ENCODE results near the gene VEPH1.

VEPH1 gene

DNA sequence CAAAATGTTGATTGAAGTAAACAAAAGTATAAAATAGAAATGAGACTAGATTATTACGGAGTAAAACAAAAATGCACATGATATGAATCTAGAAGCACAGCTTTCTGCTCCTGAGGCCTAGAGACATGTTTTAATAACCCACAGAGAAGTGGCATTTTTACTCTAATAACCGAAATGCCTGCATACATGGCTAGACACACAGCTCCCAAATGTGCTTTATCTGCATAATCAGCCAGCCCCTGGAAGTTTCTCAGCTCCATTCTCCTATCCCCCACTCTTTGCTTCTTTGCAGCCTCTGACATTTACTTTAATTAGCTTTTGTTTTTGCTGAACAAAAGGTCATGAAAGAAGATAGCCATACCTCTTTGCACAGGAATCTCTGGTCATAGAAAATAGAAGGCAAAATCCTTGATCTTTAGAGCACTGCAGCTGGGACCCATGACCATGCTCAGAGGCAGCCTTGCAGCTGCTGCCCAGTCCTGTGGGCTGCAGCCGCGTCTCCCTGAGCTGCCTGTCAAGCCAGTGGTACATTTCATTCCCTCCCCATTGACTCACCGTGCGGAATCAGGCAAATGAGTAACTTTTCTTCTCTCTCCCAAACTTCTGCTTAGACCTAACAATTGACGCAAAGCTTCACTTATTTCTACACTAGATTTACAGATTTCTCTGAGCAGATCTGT, at the start of gene VEPH1:
Gene VEPH1 (minus strand): TSS at position 501 of the 680 bp plus-strand sequence. CDS start 8,067 bp downstream, outside the sequence.
- DNase-seq: no peak

DNA sequence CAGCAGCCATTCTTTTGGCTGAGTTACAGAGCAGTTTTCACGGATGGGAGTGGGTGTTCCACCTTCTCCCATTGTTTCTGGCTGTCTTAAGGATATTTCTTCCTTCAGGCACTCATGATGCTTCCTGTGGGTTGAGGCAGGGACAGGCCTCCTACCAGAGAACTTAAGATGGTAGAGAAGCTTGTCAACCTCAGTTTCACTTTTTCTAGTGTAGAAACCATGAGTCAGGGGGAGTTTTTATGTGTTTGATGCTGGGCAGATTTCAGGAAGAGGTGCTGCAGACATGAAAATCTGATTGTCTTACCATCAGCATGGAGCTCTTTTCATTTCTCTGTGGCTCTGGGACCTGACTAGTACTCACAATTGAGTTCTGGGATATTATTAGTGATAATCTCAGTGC, 48.7 kb upstream of the VEPH1 start:
- DNase-seq: no peak

- no peak for DNase-seq
Measured at GRCh38 chr3:157549498-157549897, 46.3 kb upstream of the VEPH1 start.

DNA sequence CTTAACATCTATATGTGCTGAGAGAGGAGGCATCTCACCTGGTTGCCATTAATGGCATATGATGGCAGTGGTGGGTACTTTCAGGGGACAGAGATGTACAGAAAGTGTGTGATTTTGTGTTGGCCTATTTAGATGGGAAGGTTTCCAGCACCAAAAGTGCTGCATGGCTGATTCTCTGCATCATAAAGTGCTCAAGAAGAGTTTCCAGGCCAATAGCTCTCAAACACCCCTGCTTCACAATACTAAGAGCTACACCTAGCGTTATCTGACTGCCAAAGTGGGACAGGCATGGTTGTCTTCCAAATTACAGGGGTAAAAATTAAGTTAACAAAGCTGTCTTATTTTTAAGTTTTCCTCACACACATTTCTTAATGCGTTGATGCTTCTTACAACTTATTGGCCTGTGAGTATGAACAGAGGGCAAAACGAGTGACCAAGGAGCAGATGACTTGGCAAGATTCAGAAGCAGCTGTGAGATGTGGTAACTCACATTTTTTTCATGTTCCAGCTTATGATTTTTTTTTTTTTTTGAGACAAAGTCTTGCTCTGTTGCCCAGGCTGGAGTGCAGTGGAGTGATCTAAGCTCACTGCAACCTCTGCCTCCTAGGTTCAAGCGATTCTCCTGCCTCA, 41.4 kb upstream of the VEPH1 start:
- peak; percentile 44 for DNase-seq

DNA sequence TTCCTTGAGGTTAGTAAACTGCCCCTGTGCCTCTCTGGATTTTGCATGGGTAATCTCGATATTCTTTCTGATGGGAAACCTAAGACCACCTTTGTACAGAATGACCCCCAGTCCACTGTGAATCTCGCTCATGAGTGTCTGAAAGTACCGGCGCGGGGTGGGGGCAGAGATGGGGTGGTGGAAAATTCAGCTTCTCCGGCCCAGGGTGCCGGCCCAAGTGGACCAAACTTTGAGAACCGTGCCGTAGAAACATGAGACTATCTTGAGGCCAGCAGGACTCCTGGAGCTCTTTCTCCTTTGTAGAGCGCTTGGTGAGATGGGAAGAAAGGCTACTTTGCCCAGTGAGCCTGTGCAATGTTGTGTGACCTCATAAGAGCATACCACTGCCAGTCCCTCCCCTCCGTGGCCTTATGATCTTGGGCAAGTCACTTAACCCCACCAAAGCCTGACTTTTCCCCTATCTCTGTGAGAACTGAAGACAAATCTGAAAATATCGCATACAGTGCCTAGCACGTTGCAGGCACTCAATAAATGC, 40.4 kb upstream of the VEPH1 start:
- DNase-seq: no peak

DNA sequence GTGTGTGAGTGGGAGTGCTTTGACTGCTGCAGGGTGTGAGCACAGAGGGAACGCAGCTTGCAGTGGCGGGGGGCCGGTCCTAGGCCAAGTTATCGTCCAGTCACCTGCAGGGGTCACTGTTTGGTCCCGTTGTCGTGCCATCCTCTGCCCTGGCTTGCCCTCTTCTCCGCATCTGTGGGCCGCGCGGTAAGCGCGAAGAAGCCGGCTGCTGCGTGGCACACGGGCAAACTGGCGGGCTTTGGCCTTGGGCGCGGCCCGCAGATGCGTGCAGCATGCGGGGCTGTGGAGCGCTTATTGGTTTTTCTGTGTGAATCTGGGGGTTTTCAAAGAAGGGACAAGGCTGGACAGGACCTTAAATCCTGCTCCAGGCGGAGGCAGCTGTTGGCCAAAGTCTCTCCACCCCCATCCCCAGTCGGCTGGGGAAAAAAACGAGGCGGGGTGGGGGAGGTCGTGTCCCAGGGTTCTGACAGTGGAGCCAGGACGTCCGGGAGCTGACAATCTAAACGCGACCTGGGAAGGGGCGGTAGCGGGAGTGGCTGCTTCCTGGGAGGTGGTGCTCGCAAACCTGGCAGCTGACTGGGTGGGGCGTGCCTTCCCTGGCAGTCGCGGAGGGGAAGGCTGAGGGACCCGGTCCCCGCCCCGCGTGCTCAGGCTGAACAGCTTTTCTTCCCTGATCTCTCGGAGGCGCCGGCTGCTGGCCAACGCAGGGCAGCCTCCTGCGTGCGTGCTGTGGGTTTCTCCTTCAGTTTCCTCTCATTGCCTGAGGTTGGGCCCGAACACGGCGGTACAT, 39.7 kb upstream of the VEPH1 start:
- DNase-seq: peak; percentile 88

- no peak for DNase-seq
Measured at GRCh38 chr3:157541506-157542236, 38.5 kb upstream of the VEPH1 start.

- no peak for DNase-seq
Measured at GRCh38 chr3:157540656-157541055, 37.4 kb upstream of the VEPH1 start.

DNA sequence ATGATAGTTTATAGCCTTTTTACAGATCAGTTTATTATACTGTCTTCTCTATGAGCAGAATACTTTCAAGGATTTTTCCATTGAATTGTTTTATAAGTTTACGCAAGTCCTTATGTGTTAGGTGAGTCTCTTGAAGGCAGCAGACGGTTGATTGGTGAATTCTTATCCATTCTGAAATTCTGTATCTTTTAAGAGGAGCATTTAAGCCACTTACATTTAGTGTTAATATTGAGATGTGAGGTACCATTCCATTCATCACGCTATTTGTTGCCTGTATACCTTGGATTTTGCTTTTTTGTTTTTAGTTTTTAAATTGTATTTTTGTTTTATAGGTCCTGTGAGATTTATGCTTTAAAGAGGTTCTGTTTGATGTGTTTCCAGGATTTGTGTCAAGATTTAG, 32.5 kb upstream of the VEPH1 start:
- DNase-seq: no peak

- DNase-seq: peak; percentile 62
Measured at GRCh38 chr3:157534725-157535161, 31.5 kb upstream of the VEPH1 start.

GRCh38 chr3:157533298-157534070, 30.3 kb upstream of the VEPH1 start:
- DNase-seq: no peak

DNA sequence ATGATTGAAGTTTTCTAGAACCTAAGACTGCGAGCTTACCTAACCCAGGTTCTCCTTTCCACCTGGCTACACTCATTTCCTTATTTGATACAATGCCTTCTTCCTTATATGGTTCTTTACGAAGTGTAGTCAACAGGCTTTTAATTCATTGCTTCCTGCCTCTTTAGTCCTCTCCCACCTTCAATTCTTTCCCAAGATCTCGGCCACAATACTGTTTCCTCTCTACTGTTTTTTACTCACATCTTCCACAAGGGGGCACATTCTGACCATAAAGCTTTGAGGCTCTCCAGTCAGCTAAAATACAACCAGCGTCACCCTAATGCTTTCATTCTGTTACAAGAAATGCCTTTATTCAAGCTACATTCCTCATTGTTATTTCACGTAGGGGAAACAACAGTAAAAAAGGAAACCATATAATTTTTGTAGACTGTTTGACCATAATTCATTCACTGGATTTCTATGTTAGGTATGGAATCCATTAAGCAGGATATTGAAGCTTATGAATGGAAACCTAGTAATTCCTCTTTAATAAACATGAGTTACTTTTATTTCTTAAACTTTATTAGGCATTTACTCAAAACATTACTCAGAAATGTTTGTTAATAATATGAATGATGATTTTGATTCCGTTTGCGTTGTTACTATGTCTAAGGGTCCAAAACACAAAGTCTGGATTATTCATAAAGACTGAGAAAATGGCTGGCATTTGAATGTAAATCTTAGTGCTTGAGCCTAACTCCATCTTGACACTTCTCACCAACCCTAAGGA, 29.5 kb upstream of the VEPH1 start:
- DNase-seq: peak; percentile 93

DNA sequence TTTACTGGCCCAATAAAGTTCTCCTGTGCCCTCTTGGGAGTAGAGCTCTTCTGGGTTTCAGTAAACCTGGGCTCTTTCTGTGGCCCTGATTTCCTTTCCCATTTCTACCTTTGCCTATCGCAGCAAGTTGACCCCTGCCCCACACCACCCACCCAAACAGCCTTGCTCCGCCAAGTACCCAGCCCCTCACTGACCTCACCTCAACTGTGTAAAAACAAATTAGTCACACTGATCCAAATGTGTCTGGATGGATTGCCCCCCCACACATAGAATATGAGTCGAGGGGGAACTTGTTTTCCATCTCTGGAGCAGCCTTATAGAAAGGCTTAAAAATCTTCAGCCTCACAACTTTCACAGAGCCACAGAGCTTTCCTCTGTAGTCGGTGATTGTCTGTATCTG, 28.6 kb upstream of the VEPH1 start:
- no peak for DNase-seq

DNA sequence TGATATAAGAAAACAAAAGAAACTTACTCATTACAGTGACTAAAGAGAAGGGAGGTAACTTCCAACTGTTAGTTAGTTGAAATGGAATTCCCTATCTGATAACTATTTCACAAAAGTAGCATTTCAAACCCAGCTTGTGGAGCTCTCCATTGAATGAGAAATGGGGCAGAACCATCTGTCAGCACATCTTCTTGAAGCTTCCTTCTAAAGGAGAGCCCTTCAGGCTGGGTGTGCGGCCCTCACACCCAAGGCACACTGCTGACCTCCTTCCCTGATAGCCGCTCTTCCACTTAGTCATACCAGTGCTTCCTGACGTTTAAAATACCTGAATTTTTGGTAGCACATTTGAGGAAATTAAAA, 28.1 kb upstream of the VEPH1 start:
- DNase-seq: no peak

- DNase-seq: no peak
Measured at GRCh38 chr3:157530637-157531300, 27.6 kb upstream of the VEPH1 start.

DNA sequence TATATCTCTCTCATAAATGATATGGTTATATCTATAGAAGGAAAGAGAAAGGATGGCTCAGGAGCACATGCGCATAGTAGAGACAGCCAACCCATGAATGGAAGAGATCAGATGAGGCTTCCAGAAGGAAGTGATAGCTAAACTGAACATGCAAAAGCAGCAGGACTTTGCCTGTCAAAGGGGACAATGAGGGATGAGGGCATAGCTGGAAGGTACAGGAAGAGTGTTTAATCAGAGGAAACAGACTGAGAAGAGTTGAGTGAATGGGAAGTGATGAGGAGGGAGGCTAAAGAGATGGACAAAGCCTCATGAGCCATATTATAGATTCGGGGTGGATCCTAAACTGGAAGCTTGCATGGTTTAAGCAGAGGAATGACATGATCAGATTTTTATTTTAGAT, 26.5 kb upstream of the VEPH1 start:
- no peak for DNase-seq

DNA sequence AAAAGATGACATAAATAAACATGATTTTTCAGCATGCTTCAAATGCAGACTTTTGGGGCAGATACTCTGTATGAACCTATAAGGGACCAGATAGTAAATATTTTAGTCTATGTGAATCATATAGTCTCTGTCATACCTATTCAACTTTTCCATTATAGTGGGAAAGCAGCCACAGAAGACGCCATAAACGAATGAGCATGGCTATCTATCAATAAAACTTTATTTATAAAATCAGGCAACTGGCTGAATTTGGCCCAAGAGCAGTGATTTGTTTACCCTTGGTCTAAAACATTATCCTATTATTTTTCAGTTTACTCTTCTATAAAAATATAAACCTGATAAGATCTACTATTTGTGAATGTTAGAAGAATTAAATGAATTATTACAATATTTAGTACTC, 25.9 kb upstream of the VEPH1 start:
- DNase-seq: no peak

DNA sequence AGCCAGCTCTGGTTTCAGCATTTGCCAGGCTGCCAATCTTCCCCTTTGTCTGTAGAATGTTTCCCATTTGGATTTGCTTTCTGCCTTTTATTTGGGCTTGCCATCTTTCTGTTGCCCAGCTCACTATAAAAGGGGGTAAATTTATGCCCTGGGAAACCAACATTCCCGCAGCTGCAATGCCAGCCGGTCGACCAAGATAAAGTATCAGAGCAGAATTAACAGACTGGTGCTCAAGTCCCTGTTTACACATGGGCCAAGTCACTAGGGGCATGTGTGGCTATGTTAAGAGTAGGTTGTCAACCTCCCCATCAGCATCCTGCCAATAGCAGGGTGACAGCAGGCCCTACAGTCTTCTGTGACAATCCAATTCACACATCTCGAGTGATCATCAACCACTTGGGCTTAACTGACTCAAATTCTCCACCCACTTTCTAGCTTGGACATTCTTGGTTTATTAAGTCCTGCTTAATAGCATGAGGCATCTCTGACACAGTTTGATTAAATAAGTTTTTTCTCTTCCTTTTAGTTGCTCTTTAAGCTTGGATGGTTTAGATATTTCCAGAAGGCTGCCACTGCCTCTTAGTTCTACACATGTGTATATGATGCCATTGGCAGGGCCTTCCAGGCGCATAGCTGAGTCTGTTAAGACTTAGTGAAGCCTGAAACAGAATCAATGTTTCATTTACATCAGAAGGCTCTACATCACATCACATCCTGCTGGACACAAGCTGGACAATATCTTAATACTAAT, 24.1 kb upstream of the VEPH1 start:
- no peak for DNase-seq

GRCh38 chr3:157526036-157526435, 22.8 kb upstream of the VEPH1 start:
- DNase-seq: no peak

DNA sequence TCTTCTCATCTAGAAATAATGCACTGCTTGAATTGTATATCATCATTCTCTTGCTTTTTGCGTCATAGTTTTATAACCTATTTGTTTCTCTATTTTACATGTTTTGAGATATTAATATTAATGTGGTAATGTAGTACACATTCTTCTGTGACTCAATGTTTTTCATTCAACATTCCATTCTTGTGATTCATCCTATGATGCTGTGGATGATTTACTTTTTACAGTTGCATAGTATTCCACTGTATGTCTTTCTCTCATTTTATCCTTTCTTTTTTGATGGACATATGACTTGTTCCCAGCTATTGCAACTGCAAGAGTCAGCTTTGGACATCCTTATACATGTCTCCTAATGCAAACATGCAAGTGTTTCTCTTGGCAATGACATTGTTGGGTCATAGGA, 20.6 kb upstream of the VEPH1 start:
- no peak for DNase-seq

Data from hematopoietic multipotent progenitor cell treated with erythropoietin and hydrocortisone succinate and interleukin-3 and kit ligand, for 4 days (in vitro differentiated cells).